Spleen (tissue), 13 donors: ENCODE data around the gene SMTN. TPM values are rescaled to one million over a fixed set of nuclear protein-coding genes. Genes with fewer than 3 reads are reported as not detected.
A peak's percentile ranks its signal among the peaks of the same experiment; 100 is the strongest.

Experiments
- DNase-seq: peaks from one replicate; pipeline ENCODE4 v3.0.0-alpha.2; 2020
- H3K27ac ChIP-seq, 8 donors: fragments of 200-600 bp; sonication (generic) in 7 of 8; 1 replicate in 4 of 8; 2 replicates in 4 of 8; pipeline versions ENCODE4 v1.5.0 to v1.8.0; 2016 to 2021; ENCODE audit warnings: inconsistent platforms in 4 of 8, mild to moderate bottlenecking in 4 of 8, moderate library complexity in 1 of 8
- H3K27me3 ChIP-seq, 7 donors: fragments of 200-600 bp; sonication (generic) in 6 of 7; replicated peaks in 1 of 7; 1 replicate in 4 of 7; 2 replicates in 3 of 7; pipeline versions ENCODE4 v1.5.0 to v1.8.0; 2016 to 2021; ENCODE audit warnings: inconsistent platforms in 3 of 7, mild to moderate bottlenecking in 1 of 7
- H3K36me3 ChIP-seq, 6 donors: fragments of 200-600 bp; sonication (generic) in 5 of 6; 1 replicate in 4 of 6; 2 replicates in 2 of 6; pipeline versions ENCODE4 v1.5.0 to v1.8.0; 2016 to 2021; ENCODE audit warnings: inconsistent platforms in 2 of 6
- H3K4me1 ChIP-seq, 6 donors: fragments of 200-600 bp; sonication (generic) in 5 of 6; 1 replicate in 3 of 6; 2 replicates in 3 of 6; pipeline versions ENCODE4 v1.5.0 to v1.8.0; 2016 to 2021; ENCODE audit warnings: inconsistent platforms in 3 of 6
- H3K4me3 ChIP-seq, 8 donors: fragments of 200-600 bp; sonication (generic) in 7 of 8; 1 replicate in 4 of 8; 2 replicates in 4 of 8; pipeline versions ENCODE4 v1.5.0 to v1.8.0; 2016 to 2021; ENCODE audit warnings: inconsistent platforms in 4 of 8, mild to moderate bottlenecking in 4 of 8, moderate library complexity in 2 of 8
- H3K9me3 ChIP-seq, 8 donors: fragments of 200-600 bp; sonication (generic) in 7 of 8; 1 replicate in 4 of 8; 2 replicates in 4 of 8; pipeline versions ENCODE4 v1.5.0 to v1.8.0; 2016 to 2021; ENCODE audit warnings: inconsistent platforms in 4 of 8
- POLR2A ChIP-seq, 3 donors: fragments of 450-650 bp; IDR thresholded peaks; one replicate each; pipeline ENCODE4 v1.5.1; 2017; ENCODE audit warnings: antibody characterized with exemption in 3 of 3, mild to moderate bottlenecking in 1 of 3
- POLR2AphosphoS5 ChIP-seq, 3 donors: sonication (generic); formaldehyde crosslinking; IDR thresholded peaks; one replicate each; pipeline ENCODE4 v1.5.1; 2017; ENCODE audit warnings: antibody characterized with exemption in 3 of 3
- WGBS, 5 donors: extraction: QIAGEN DNeasy Blood & Tissue Kit in 3 of 5; methylation state at CpG; one replicate each; pipeline versions ENCODE4 v1.1.5 to v1.1.7; 2013 to 2018; 5-methylcytosine and 5-hydroxymethylcytosine counted together
- intact Hi-C: fragments of 100-400 bp; cut with DNase I; formaldehyde crosslinking; loops from one replicate; pipeline ENCODE4 v1.15.0; 2023; ENCODE audit warnings: low total_unique reads
- long read RNA-seq, 2 donors: transcript quantifications; one replicate each; lab custom pipeline, GENCODE V29; 2026
- polyA plus RNA-seq, 3 donors: library from polyadenylated mRNA; stranded (reverse); fragments of 200-250 nt; gene quantifications; one replicate each; pipeline ENCODE4 v1.2.1, GENCODE V29; 2013
- total RNA-seq, 7 donors: library from RNA; depleted of rRNA in 3 of 7; stranded (reverse); fragments of >200 nt in 3 of 7; fragmentation: NEBNext Ultra II Directional in 4 of 7; extraction: Animal tissue kit (Norgen Biotek cat#: 25700) in 4 of 7; gene quantifications; one replicate each; pipeline versions ENCODE4 v1.1.0 to v1.2.1, GENCODE V29; 2016 to 2021
- TF ChIP-seq, protein P1 (sequence below), 11 experiments: fragments of 200-600 bp in 7 of 11; fragments of 450-650 bp in 4 of 11; sonication (generic) in 4 of 11; IDR thresholded peaks in 8 of 11; conservative IDR thresholded peaks in 3 of 11; 1 replicate in 7 of 11; 2 replicates in 4 of 11; pipeline versions ENCODE4 v1.4.0 to v1.8.0; 2016 to 2021; ENCODE audit warnings: antibody characterized with exemption in 11 of 11, inconsistent platforms in 4 of 11, mild to moderate bottlenecking in 1 of 11
- donor health status: healthy with polysubstance abuse.
- donor health status: DM: no; HTN: no; CAD: no; lungs with moderate emphysema.
- donor health status: DM: no; HTN: no; CAD: no.
- donor health status: Bipolar disorder and iron deficiency.
- donor health status: healthy.
- donor health status: DM: no; HTN: no; CAD: no.
- donor health status: DM: yes; HTN: yes; CAD: no.

SMTN gene
- total RNA-seq = 100 to 1,000 TPM; 124 to 230 (median 159) TPM
- polyA plus RNA-seq = 10 to 100 TPM; 21.2 to 88.9 (median 47.0) TPM
- long read RNA-seq, donor 1, transcript SMTN-201 (21 exons, 3,295 nt) = major isoform, 6 of 21 reads
- long read RNA-seq, donor 1, partial matches to known transcripts = 13 of 21 reads
- long read RNA-seq, donor 1, other reads (novel, unspliced or antisense) = 0 of 21 reads
- long read RNA-seq, donor 2, transcript SMTN-201 (21 exons, 3,295 nt) = major isoform, 7 of 23 reads
- long read RNA-seq, donor 2, partial matches to known transcripts = 14 of 23 reads
- long read RNA-seq, donor 2, other reads (novel, unspliced or antisense) = 0 of 23 reads

DNA sequence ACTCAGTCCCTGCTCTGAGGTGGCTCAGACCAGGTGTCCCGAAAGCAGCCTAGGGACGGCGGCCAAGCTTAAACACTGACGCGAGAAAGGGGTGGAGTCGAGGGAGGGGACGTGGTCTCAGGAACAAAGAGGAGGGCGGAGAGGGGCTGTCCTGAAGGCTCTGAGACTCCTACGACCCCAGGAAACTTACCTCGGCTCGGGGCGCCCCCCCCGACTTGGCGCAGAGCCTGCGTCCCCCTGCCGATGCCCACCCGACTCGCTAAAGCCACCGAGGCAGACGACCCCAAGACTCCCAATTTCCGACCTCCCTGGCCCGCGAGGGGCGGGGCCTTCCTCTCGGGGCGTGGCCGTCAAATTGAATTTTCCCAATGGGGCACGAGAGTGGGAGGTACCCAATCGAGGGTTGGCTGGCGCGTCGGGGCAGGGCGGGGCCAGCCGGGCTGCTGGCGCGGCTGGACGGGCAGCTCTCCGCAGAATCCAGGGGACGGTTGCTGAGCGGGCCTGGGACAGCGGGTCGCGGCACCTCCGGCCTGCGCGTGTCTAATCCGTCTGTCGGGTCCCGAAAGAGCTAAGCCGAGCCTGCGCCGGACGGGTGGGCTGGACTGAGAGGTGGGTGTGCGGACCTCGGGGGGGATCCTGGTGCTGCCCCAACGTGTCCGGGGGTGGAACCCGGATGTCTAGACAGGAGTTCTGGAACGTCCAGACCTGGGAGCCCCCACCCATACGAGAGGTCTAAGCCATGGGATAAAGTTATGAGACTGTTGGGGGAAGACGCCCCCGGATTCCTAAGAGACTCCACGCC lies at the start of gene SMTN:
SMTN (plus strand) TSS at position 471 of the 802 bp plus-strand sequence. CDS start 1,941 bp downstream, outside the sequence.
- intact Hi-C loops = loop anchor here (5.0 kb wide), 1 partner anchor 114 kb away; the partner anchor contains the start of genes MORC2 and TUG1

GRCh38 chr22:31036671-31037550 lies 44.2 kb upstream of the SMTN start:
- Histone ChIP-seq H3K27ac (peak overlapping the region in 7 of 8 donors; percentile 34 to 84 (median 72)), H3K4me3 (no peak overlapping the region), H3K4me1 (peaks cover 0 to 41% (median 13%) of the 10 kb centered on the region in 6 donors), H3K27me3 (no peaks in the 10 kb centered on the region), H3K9me3 (peaks cover 0 to 4% (median 0%) of the 10 kb centered on the region in 8 donors), H3K36me3 (no peaks in the 10 kb centered on the region)
- DNase-seq = no peak
- intact Hi-C loops = no loop called here
- TF ChIP-seq POLR2AphosphoS5 (IDR thresholded peaks at IDR 0.05) = no peak
- TF ChIP-seq POLR2A (IDR thresholded peaks at IDR 0.05) = no peak
- TF ChIP-seq, protein P1, sequence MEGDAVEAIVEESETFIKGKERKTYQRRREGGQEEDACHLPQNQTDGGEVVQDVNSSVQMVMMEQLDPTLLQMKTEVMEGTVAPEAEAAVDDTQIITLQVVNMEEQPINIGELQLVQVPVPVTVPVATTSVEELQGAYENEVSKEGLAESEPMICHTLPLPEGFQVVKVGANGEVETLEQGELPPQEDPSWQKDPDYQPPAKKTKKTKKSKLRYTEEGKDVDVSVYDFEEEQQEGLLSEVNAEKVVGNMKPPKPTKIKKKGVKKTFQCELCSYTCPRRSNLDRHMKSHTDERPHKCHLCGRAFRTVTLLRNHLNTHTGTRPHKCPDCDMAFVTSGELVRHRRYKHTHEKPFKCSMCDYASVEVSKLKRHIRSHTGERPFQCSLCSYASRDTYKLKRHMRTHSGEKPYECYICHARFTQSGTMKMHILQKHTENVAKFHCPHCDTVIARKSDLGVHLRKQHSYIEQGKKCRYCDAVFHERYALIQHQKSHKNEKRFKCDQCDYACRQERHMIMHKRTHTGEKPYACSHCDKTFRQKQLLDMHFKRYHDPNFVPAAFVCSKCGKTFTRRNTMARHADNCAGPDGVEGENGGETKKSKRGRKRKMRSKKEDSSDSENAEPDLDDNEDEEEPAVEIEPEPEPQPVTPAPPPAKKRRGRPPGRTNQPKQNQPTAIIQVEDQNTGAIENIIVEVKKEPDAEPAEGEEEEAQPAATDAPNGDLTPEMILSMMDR (IDR thresholded peaks at IDR 0.05 in 8 of 11, conservative IDR thresholded peaks at IDR 0.05 in 3 of 11) = no peak
- 73 to 84% (median 80%) methylated on average over 20 of the region's 20 CpGs for WGBS, 5 donors

More for the DNA sequence above, at the start of gene SMTN:
- Histone ChIP-seq H3K9me3 (no peaks in the 10 kb centered on the region), H3K4me1 (peaks cover 12 to 69% (median 56%) of the 10 kb centered on the region in 6 donors), H3K4me3 (peak within 1 kb of the TSS; percentile 69 to 95 (median 82)), H3K27ac (peak within 1 kb of the TSS; percentile 64 to 96 (median 92)), H3K27me3 (no peaks in the 10 kb centered on the region), H3K36me3 (peaks cover 0 to 8% (median 0%) of the 10 kb centered on the region in 6 donors)
- TF ChIP-seq, protein P1 (IDR thresholded peaks at IDR 0.05 in 8 of 11, conservative IDR thresholded peaks at IDR 0.05 in 3 of 11) = peak in 2 of 11 experiments; percentile 7 to 12
- TF ChIP-seq POLR2A (IDR thresholded peaks at IDR 0.05) (peak; percentile 47 to 88 (median 75)), POLR2AphosphoS5 (IDR thresholded peaks at IDR 0.05) (peak; percentile 94 to 98 (median 97))
- 0 to 1% (median 0%) methylated on average over 34 to 63 of the region's 63 CpGs for WGBS, 5 donors
- DNase-seq = peak; percentile 97

DNA sequence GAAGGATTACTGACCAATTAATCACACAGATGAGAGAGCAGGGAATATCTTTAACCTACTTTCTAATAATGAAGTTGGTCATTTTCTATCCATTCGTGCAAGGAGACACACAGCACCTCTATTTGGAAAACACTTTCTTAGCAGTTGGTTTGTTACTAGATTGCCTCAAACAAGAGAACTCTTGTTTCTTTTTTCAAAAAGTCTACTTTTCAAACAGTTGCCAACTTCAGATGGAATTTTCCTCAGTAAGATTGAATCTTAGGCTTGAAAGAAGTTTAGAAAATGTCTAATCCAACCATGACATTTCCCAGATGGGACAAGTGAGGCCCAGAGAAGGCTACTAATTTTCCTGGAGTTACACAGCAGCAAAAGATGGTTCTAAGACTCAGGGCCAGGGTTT lies 42.4 kb upstream of the SMTN start:
- Histone ChIP-seq H3K4me1 (peaks cover 0 to 41% (median 13%) of the 10 kb centered on the region in 6 donors), H3K4me3 (no peak overlapping the region), H3K27me3 (no peaks in the 10 kb centered on the region), H3K9me3 (peaks cover 0 to 4% (median 0%) of the 10 kb centered on the region in 8 donors), H3K27ac (peak overlapping the region; percentile 11 to 84 (median 74)), H3K36me3 (no peaks in the 10 kb centered on the region)
- intact Hi-C loops = no loop called here
- WGBS, 5 donors = 69 to 95% (median 77%) methylated on average over 1 of the region's 1 CpG
- no peak for DNase-seq
- TF ChIP-seq POLR2AphosphoS5 (IDR thresholded peaks at IDR 0.05) (no peak), POLR2A (IDR thresholded peaks at IDR 0.05) (no peak)
- TF ChIP-seq, protein P1 (IDR thresholded peaks at IDR 0.05 in 8 of 11, conservative IDR thresholded peaks at IDR 0.05 in 3 of 11) = no peak
